GM12892 (cell line): ENCODE data around the gene MAPKAPK3.

Source experiments
- POLR2A ChIP-seq: IDR thresholded peaks from 2 replicates; pipeline ENCODE4 v1.6.1; 2011; ENCODE audit warnings: low read depth, low read length, control low read depth
- POLR2AphosphoS5 ChIP-seq: IDR thresholded peaks from 2 replicates; pipeline ENCODE4 v1.6.1; 2011; ENCODE audit warnings: low read depth, low read length, control low read depth

DNA sequence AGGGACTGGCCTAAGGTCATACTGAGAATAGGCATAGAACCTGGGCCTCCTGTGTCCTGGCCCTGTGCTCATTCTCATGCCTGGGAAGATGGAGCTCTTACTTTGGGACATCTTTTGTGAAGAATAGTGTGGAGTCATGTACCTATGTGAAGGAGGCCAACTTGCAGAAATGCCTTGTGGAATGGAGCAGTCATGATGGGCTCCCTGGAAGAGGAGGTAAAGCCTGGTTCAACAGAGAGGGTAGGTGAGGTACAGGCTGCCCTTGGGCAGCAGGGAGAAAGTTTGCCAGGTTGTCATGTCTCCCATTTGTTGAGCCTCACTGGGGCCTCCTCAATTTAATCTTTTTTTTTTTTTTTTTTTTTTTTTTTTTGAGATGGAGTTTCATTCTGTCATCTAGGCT is 18.1 kb downstream of the MAPKAPK3 start:
- no peak for TF ChIP-seq POLR2A
- no peak for TF ChIP-seq POLR2AphosphoS5
